ENCODE results near the gene TOR2A.

- TF ChIP-seq CTCF (IDR thresholded peaks at IDR 0.05) (no peak), ATF6 (CRISPR knock-in tag; IDR thresholded peaks at IDR 0.05) (no peak), TEAD4 (CRISPR knock-in tag; IDR thresholded peaks at IDR 0.05) (no peak), TEAD1 (CRISPR knock-in tag; IDR thresholded peaks at IDR 0.05) (no peak), ELF4 (CRISPR knock-in tag; IDR thresholded peaks at IDR 0.05; ENCODE audit: low read depth) (no peak), ZNF396 (CRISPR knock-in tag; IDR thresholded peaks at IDR 0.05; ENCODE audit: borderline replicate concordance) (no peak), MAX (CRISPR knock-in tag; IDR thresholded peaks at IDR 0.05) (no peak), KAT7 (CRISPR knock-in tag; IDR thresholded peaks at IDR 0.05; ENCODE audit: borderline replicate concordance) (no peak)
Measured at GRCh38 chr9:127710204-127710783, 24.8 kb downstream of the TOR2A start.
